ENCODE results near the gene DDX50.

GRCh38 chr10:68954904-68955303 lies 53.8 kb downstream of the DDX50 start:
- no peak for TF ChIP-seq FOXM1 (IDR thresholded peaks at IDR 0.05; ENCODE audit: borderline replicate concordance, low read depth)
- TF ChIP-seq YY1 (IDR thresholded peaks at IDR 0.05; ENCODE audit: low read depth) = no peak
- TF ChIP-seq TAF1 (IDR thresholded peaks at IDR 0.05; ENCODE audit: low read depth) = no peak
- TF ChIP-seq TEAD4 (IDR thresholded peaks at IDR 0.05) = no peak
- no peak for TF ChIP-seq RAD21 (IDR thresholded peaks at IDR 0.05; ENCODE audit: low read depth)
- TF ChIP-seq EGR1 (IDR thresholded peaks at IDR 0.05) = no peak
- no peak for TF ChIP-seq TCF12 (IDR thresholded peaks at IDR 0.05; ENCODE audit: low read depth)
- no peak for TF ChIP-seq MAX (IDR thresholded peaks at IDR 0.05)
